Calu3 (cell line): ENCODE data around the gene TTC16. TPM values are rescaled to one million over a fixed set of nuclear protein-coding genes. Genes with fewer than 3 reads are reported as not detected.

Source experiments
- BruUV-seq: library from RNA; stranded (reverse); fragments of 400-500 nt; replicated peaks from 2 replicates; lab custom pipeline; 2021; lab: Mats Ljungman, UMichigan
- CTCF ChIA-PET: fragments of 300-600 bp; sonication (Branson Sonifier 250); formaldehyde crosslinking; loops from one replicate; lab custom pipeline; 2022; ENCODE audit warnings: antibody characterized with exemption; lab: Charles Lee
- DNase-seq: peaks from one replicate; pipeline ENCODE4 v3.0.0; 2022
- H3K27ac Mint-ChIP-seq: one replicate; pipeline ENCODE4 v1.8.0; 2022; ENCODE audit warnings: mixed read lengths; ENCODE audit not compliant: unreplicated experiment
- H3K27me3 Mint-ChIP-seq: one replicate; pipeline ENCODE4 v1.8.0; 2022; ENCODE audit warnings: mixed read lengths; ENCODE audit not compliant: unreplicated experiment
- H3K36me3 Mint-ChIP-seq: one replicate; pipeline ENCODE4 v1.8.0; 2022; ENCODE audit warnings: mild to moderate bottlenecking, moderate library complexity, mixed read lengths; ENCODE audit not compliant: insufficient read depth, unreplicated experiment
- H3K4me1 Mint-ChIP-seq: one replicate; pipeline ENCODE4 v1.8.0; 2022; ENCODE audit warnings: mild to moderate bottlenecking, low read depth, mixed read lengths; ENCODE audit not compliant: unreplicated experiment
- H3K4me3 Mint-ChIP-seq: one replicate; pipeline ENCODE4 v1.8.0; 2022; ENCODE audit warnings: mild to moderate bottlenecking, low read depth, moderate library complexity, mixed read lengths; ENCODE audit not compliant: unreplicated experiment
- H3K9me3 Mint-ChIP-seq: one replicate; pipeline ENCODE4 v1.8.0; 2022; ENCODE audit warnings: low read depth, mixed read lengths; ENCODE audit not compliant: unreplicated experiment
- intact Hi-C: fragments of 100-400 bp; cut with micrococcal nuclease; formaldehyde crosslinking; loops from one replicate; pipeline ENCODE4 v1.10.0; 2022; ENCODE audit not compliant: unreplicated experiment
- total RNA-seq: library from RNA; stranded (reverse); gene quantifications from 2 replicates; pipeline ENCODE4 v1.2.3, GENCODE V29; 2022
- TF ChIP-seq, protein P1 (sequence below): fragments of 200-600 bp; IDR thresholded peaks from one replicate; pipeline ENCODE4 v1.8.0; 2022; ENCODE audit warnings: antibody characterized with exemption; ENCODE audit not compliant: unreplicated experiment

TTC16 gene
- total RNA-seq, 1 experiment from 2014 or later, result not detected

DNA sequence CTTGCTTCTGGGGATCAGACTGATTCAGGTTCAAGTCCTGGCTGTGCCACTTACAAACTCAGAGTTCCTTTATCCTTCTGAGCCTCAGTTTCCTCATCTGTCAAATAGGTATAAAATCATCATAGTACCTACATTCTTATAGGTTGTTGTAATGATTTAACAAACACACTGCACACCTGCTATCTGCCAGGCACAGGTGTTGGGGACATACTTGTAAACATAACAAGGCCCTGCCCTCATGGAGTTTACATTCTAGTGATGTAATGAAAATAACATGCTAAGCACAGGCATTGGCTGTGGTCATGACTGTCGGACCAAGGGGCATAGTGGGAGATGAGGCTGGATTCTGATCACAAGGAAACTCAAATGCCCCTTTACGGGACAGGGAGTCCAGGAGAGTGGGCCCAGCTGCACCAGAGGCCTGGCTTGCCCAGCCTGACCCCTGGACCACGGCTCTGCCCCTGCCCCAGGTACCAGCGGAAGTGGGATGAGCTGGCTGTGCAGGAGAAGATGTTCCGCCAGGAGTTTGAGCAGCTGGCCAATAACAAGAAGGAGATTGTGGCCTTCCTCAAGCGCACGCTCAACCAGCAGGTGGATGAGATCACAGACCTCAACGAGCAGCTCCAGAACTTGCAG, 6.8 kb upstream of the TTC16 start:
- H3K4me3 Mint-ChIP-seq, result no peak overlapping the region
- CTCF ChIA-PET, result no interaction called here
- H3K4me1 Mint-ChIP-seq, result no peaks in the 10 kb centered on the region
- DNase-seq, result no peak
- TF ChIP-seq, protein P1, sequence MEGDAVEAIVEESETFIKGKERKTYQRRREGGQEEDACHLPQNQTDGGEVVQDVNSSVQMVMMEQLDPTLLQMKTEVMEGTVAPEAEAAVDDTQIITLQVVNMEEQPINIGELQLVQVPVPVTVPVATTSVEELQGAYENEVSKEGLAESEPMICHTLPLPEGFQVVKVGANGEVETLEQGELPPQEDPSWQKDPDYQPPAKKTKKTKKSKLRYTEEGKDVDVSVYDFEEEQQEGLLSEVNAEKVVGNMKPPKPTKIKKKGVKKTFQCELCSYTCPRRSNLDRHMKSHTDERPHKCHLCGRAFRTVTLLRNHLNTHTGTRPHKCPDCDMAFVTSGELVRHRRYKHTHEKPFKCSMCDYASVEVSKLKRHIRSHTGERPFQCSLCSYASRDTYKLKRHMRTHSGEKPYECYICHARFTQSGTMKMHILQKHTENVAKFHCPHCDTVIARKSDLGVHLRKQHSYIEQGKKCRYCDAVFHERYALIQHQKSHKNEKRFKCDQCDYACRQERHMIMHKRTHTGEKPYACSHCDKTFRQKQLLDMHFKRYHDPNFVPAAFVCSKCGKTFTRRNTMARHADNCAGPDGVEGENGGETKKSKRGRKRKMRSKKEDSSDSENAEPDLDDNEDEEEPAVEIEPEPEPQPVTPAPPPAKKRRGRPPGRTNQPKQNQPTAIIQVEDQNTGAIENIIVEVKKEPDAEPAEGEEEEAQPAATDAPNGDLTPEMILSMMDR, result no peak
- H3K27me3 Mint-ChIP-seq, result no peaks in the 10 kb centered on the region
- intact Hi-C loops, result no loop called here
- BruUV-seq, result no TSS peak
- no peak overlapping the region for H3K27ac Mint-ChIP-seq
- peaks cover 33% of the 10 kb centered on the region for H3K36me3 Mint-ChIP-seq
- no peaks in the 10 kb centered on the region for H3K9me3 Mint-ChIP-seq

DNA sequence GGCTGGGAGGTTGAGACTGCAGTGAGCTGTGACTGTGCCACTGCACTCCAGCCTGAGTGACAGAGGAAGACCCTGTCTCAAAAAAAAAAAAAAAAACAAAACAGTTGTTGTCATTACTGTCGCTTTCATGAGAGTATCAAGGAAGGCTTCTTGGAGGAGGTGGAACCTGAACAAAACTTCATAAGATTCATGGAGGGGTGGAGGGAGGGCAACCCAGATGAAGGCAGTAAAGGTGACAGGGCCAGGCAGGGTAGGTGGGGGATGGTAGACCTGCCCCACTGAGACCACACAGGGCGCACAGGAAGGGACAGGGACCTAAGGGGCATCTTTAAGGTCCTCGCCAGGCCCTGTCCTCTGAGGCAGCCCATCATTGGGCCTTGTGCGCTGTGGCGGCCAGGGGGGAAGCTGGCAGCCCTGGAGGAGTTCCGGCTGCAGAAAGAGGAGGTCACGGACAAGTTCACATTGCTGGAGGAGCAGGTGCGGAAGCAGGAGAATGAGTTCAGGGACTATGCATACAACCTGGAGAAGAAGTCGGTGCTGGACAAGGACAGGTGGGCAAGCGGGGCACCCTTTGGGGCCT, 5.6 kb upstream of the TTC16 start:
- BruUV-seq, result no TSS peak
- H3K36me3 Mint-ChIP-seq, result peaks cover 45% of the 10 kb centered on the region
- intact Hi-C loops, result no loop called here
- no peak for DNase-seq
- CTCF ChIA-PET, result no interaction called here
- no peak overlapping the region for H3K27ac Mint-ChIP-seq
- no peaks in the 10 kb centered on the region for H3K9me3 Mint-ChIP-seq
- H3K4me3 Mint-ChIP-seq, result no peak overlapping the region
- TF ChIP-seq, protein P1, result no peak
- H3K27me3 Mint-ChIP-seq, result no peaks in the 10 kb centered on the region
- H3K4me1 Mint-ChIP-seq, result no peaks in the 10 kb centered on the region

DNA sequence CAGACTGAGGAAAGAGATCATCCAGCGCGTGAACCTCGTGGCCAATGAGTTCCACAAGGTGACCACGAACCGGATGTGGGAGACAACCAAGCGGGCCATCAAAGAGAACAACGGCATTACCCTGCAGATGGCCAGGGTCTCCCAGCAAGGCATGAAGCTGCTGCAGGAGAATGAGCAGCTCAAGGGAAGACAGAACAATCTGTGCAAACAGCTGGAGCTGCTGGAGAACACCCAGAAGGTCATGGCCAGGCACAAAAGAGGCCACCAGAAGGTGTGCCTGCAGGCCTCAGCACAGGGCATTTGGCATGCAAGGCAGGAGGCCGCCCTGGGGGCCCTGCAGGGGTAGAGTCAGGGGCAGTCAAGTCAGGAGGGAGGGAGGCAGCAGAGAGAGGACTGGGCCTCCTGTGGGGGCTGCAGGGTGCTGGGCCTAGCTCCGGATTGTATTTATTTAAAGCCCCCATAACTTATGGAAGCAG, 4.6 kb upstream of the TTC16 start:
- no peak for DNase-seq
- Mint-ChIP-seq H3K9me3 (no peaks in the 10 kb centered on the region), H3K4me1 (no peaks in the 10 kb centered on the region), H3K4me3 (no peak overlapping the region), H3K36me3 (peaks cover 55% of the 10 kb centered on the region), H3K27me3 (no peaks in the 10 kb centered on the region), H3K27ac (no peak overlapping the region)
- TF ChIP-seq, protein P1, result no peak
- intact Hi-C loops, result no loop called here
- CTCF ChIA-PET, result no interaction called here
- no TSS peak for BruUV-seq

DNA sequence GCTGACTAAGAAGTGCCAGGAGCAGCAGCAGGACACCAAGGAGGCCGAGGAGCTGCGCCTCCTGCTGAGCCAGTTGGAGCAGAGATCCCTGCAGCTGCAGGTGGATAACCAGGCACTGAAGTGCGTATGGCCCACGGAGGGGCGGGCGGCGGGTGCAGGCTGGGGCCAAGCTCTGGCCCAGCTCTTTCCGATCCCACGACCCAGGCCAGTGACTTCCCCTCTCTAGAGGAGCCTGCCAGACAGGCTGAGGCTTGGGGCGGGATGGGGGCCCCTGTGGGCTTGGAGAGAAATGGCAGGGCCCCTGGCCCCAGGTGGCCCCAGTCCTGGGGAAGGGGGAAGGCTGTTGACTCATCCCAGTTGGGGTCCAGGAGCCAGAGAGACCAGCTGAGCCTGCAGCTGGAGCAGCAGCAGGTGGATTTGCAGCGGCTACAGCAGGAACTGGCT, 4.0 kb upstream of the TTC16 start:
- H3K27me3 Mint-ChIP-seq, result no peaks in the 10 kb centered on the region
- no TSS peak for BruUV-seq
- H3K36me3 Mint-ChIP-seq, result peaks cover 53% of the 10 kb centered on the region
- no peaks in the 10 kb centered on the region for H3K4me1 Mint-ChIP-seq
- TF ChIP-seq, protein P1, result no peak
- no peak overlapping the region for H3K27ac Mint-ChIP-seq
- intact Hi-C loops, result no loop called here
- H3K9me3 Mint-ChIP-seq, result no peaks in the 10 kb centered on the region
- no peak for DNase-seq
- H3K4me3 Mint-ChIP-seq, result no peak overlapping the region
- CTCF ChIA-PET, result no interaction called here
